NCI-H2196 treated with DMSO at 0.1 percent for 48 hours (cell line): ENCODE results near the gene GNAL.
"Not testable (repeated sequence)": the region's sequence is repeated elsewhere in the genome, so short reads cannot be mapped to it uniquely, and the experiment has no call there.

Source experiments
- DNase-seq: peaks from one replicate; lab custom pipeline; 2025; ENCODE audit not compliant: unreplicated experiment; lab: John Stamatoyannopoulos, UW

The GNAL gene

DNA sequence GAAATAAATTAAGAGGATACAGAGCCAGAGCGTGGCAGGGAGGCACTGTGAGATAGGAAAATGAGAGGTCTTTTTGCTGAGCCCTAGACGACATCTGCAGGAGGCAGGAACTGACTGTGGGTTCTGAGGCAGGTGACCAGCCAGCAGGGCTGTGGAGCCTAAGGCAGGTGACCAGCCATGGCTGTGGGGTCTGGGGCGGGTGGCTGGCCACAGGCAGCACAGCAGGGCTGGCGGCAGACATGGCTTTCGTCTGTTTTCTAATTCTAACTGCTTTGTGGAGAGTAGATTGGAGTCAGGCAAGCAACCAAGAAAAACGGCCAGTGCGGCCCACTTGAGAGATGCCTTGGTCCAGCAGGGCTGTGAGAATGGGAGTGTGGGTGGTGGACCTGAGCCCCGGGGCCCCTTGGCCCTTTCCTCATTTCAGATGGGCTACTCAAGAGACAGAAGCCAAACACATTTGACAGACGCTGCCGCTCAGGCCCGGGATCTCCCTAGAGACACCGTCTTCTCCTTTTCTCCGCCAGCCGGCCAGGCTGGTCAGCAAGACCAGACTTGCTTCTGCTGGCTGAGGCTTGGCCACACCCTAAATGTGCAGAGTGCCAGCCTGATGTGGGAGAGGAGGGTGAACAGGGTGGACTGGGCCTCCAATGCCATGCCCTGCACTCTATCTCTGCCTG, 19.7 kb upstream of the GNAL start:
- DNase-seq = peak; percentile 4

DNA sequence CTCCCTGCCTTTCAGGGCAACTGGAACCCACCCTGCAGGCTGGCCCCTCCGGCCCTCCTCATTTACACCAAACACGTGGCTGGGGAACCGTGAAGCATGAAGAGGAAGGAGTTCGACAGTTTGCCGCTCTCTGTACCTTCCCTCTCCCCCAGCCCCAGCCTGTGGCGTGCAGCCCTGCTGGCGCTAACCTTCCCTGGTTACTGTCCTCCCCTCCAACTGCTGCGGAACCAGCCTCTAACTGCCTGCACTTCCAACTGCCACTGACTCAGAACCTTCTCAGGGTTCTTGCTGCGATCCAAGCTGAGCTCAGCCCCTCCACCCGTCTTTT, 19.2 kb upstream of the GNAL start:
- no peak for DNase-seq

DNA sequence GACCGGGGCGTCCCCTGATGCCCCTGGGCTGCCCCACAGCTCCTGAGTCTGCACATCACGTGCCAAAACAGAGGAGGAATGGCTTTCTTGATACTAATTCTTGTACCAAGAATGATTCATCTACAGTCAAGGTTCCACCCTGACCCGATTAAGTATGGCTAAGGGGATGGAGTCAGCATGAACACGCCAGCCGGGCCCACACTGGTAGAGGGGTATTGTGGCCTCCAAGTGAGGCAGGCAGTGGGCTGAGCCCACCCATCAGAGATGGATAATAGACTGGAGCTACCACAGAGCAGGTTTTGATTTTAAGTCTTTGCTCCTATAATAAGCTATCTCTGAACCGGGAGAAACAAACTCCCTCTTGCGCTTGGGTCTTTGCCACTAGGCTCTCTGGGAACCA, 17.9 kb upstream of the GNAL start:
- DNase-seq = no peak

DNA sequence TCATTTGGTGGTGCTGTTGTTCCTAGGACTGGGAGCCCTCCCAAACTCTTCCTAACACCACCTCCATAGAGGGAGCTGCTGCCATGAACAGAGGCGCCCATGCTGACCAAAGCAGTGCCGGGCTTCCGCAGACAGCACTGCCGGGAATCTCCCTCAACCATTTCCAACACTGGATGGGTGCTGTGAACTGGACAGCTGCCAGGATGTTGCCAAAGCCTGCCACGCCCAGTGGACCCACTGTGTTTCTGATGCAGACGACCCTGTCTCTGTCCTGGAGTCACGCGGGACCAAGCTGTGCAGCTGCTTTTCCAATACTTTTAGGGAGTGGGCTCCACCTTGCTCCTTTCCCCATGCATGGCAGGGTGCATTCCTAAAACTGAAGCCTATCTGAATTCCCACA, 16.9 kb upstream of the GNAL start:
- DNase-seq = no peak

DNA sequence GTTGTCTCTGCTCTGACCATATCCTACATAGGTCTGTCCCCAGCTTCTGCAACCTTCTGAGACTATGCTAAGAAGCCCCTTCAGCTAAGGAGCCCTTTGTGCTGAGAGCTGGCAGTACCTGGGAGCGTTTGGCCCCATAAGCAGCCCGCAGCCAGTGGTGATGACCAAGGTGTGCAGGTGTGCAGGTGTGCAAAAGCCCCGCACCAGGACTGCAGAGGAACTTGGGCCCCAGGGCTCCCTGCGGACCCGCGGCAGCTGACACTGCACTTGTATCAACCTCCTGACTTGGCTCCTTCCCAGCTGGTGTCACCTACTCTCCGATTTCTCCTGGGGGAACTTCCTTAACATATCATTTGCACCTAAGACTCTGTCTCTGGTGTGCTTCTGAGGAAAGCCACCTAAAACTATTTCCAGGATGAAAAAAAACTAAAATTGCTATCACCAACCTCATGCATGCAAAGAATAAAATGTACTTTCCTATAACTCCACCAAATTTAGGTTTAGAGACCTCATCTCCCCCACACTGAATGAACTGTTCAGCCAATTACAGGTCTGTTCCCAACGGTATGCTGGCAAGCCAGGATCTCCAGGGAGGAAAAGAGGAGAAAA, 16.1 kb upstream of the GNAL start:
- no peak for DNase-seq

DNA sequence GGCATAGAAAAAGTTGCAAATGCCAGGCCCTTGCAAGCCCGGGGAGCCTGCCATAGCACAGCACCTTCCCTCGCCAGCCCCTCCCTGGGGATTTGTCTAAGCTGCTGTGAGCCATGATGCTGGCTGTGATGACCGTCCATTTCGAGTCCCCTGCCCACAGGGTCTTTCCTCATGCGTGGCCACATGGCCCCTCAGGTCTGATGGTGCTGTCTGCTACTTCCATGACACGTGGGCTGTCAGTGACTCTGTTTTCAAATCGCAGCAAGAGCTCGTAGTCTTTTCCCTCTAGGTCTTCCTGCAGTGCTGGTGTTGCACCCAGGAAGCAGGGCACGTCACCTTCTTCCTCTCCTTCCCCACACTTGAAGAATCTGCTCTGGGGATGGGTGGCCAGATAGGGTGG, 15.5 kb upstream of the GNAL start:
- no peak for DNase-seq

DNA sequence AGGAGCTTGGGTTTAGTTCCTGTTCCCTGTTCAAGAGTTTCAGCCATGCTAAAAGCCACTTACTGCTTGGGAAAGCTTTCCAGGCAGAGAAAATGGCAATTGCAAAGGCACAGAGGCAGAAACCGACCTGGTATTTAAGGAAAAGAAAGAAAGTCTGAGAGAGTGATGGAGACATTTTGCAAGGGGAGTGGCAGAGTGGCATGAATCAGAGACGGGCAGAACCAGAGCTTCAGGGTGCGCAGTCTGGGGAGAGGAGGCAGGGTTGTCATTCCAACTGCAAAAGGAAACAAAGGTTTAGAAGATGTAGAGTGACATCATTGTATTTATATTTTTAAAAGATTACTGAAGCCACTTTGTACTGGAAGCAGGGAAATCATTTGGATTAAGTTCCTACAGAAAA, 14.9 kb upstream of the GNAL start:
- no peak for DNase-seq

DNA sequence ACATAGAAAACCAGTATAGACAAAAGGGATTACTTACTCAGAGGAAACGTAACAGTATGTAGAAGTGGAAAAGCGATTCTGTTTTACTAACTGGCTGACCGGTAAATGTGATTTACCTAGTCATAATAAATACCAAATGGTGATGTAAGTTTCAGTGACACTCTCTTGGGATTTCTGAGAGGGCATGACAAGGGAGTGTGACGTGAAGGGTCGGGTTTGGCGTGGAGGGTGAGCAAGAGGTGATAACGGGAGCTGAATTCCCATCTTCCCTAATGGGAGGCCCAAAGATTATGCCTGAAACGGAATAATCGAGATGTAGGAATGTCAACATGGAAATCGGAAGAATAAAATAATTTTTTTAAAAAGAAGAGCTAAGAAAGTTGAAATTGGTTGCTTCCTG, 12.7 kb upstream of the GNAL start:
- no peak for DNase-seq

DNA sequence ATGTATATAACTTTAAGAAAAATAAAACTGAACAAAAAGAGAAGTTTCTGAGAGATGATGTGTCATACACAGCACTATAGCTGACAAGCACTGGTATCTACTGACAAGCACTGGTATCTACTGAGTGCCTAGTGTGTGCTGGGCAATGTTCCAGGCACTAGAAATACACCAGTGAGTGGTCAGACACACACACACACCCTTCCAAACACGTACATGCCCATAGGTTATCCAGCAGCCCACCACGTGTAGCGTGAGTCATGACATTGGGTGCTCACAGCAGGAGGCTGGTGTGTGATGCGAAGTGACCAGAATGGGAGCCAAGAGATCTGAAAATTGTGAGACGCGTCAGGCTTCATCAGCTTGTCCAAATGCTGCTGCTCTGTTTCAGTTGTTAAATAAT, 12.2 kb upstream of the GNAL start:
- DNase-seq = no peak

DNA sequence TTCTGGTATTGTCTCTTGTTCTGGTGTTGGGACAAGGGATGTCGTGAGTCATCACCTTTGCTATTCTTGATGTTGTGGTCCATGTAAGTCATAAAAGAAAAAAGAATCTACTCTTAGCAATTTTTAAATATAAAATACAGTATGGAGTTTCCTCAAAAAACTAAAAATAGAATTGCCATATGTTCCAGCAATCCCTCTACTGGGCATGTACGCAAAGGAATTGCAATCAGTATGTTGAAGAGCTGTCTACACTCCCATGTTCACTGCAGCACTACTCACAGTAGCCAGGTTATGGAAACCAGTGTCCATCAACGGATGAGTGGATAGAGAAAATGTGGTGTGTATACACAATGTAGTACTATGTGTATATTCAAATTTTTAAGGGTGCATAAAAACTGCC, 10.9 kb upstream of the GNAL start:
- DNase-seq = no peak

DNA sequence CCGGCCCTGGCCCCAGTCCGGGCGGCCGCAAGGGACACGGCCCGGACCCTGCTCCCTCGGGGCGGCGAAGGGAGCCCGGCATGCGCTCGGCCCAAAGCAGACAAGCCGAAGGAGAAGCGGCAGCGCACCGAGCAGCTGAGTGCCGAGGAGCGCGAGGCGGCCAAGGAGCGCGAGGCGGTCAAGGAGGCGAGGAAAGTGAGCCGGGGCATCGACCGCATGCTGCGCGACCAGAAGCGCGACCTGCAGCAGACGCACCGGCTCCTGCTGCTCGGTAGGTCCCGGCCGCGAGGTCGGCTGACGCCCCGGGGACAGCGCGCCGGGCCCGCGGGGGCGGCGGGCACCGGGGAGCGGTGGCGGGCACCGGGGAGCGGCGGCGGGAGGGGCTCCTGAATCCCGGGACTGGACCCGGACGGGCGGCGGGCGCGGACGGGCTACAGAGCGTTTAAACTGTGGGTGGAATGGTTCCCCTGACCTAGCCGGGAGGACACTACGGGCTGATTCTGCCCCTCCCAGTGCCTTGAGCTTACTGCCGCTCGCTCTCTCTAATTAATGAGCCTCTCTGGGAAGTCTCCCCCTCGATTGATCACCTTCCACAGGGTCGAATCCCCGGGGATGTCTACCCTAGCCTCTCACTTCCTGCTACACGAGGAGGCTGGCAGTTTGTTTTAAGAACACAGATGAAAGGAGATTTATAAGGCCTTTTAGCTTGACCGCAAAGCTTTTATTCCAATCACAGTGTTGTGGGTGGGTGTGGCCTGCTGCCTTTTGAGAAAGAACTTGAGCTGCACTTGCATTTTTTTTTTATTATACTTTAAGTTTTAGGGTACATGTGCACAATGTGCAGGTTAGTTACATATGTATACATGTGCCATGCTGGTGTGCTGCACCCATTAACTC, 853 bp downstream of the GNAL start:
- peak; percentile 15 for DNase-seq

DNA sequence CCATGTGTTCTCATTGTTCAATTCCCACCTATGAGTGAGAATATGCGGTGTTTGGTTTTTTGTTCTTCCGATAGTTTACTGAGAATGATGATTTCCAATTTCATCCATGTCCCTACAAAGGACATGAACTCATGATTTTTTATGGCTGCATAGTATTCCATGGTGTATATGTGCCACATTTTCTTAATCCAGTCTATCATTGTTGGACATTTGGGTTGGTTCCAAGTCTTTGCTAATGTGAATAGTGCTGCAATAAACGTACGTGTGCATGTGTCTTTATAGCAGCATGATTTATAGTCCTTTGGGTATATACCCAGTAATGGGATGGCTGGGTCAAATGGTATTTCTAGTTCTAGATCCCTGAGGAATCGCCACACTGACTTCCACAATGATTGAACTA, 1.6 kb downstream of the GNAL start:
- not testable (repeated sequence) for DNase-seq

DNA sequence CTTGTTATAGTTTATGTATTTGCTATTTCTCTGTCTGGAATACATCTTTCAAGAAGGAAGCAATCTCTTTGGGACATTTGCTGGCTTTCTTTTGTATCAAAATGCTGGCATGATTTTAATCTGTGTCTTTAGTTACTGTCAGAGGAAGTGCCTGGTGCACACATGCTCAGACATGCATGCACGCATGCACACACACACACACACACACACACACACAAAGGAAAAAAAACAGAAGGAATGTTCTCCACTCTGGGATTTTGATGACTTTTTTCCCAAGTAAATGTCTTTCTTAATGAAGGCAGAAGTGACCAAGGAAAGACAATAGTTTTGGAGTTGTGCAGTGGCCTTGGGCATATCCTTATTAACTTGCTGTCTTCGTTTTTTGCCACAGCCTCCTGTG, 6.7 kb downstream of the GNAL start:
- no peak for DNase-seq

DNA sequence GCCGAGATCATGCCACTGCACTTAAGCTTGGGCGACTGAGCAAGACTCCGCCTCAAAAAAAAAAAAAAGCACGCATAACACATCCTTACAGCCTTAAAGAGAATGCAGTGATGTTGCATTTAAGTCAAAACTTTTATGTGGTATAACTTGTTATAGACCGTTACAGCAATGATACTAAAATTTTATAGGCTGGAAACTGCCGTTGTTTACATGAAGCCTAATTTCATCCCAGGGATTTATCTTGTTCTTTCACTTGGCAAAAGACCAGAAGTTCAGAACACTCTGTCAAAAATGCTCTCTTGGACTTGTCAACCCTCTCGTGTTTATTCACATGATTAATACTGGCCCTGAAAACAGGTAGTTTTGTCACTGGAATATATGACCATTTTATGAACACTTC, 7.4 kb downstream of the GNAL start:
- DNase-seq = no peak

DNA sequence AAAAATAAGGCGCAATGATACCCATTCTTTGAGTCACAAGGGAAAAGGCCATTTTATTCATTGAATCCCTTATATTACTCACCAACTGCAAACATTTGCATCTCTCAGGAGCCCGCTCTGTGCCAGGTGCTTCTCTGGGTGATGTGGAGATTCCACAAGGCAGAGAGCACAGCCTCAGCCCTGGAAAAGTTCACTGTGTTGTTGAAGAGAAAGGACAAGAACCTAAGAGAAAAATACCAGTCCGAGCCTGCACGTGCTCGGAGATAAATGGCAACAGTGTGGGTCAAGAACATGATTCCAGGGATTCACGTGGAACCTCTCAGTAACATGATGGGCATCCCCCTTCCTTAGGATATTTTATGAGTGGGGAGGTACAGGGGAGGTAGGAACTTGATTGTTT, 11.8 kb downstream of the GNAL start:
- DNase-seq = no peak

DNA sequence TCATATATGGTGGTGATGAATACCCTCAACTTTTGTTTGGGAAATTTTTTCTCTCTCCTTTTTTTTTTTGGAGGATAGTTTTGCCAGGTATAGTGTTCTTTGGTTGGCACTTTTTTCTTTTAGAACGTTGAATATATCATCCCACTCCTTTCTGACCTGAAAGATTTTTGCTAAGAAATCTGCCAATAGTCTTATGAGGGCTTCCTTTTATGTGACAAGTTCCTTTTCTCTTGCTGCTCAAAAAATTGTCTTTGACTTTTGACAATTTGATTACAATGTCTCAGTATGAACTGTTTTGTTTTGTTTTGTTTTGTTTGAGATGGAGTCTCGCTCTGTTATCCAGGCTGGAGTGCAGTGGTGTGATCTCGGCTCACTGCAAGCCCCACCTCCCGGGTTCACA, 21.5 kb downstream of the GNAL start:
- DNase-seq = no peak

DNA sequence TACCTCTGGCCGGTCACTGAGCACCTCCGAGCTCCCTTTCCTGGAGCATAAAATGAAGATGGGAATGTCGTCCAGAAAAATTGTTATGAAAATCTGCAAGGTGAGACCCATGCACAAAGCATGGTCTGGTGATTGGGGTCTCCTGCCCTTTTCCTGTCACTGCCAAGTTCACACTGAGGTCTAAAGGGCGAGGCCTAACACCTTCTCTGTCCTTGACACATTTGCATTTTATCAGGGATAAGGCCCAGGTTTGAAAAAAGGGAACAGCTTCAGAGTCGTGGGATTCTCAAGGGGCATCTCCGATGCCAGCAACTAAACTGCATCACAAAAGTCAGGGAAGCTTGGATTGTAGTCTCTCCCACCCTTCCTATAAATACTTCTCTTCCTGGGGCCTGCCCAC, 24.7 kb downstream of the GNAL start:
- DNase-seq = no peak

DNA sequence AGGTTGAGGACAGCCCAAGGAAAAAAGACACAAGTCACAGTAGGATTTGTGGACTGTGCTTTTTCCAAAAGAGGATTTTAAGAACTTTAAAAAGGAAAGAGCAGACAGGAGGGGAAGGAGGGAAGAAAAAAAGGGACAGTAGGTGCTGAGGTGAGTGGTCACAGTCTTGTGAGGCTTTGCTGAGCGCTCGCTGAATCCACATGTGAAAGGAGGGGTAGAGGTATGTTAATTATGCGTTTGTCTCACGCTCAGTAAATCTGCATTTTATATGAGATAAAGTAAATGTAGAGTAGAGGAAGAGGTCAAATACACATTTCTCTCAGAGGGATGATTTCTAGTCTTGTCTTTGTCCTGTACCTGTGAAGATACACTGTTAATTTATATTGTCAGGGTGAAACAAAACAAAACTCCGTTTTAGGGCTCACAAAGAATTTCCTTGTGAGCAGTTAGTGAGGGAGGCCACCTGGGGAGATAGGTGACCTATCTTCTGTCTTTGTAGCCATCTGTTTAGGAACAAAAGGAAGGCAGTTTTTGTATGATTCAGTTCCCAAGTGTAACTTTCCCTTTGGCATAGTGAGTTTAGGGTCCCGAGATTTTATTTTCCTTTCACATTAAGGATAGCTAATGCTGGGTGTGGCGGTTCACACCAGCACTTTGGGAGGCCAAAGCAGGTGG, 25.3 kb downstream of the GNAL start:
- DNase-seq = no peak

DNA sequence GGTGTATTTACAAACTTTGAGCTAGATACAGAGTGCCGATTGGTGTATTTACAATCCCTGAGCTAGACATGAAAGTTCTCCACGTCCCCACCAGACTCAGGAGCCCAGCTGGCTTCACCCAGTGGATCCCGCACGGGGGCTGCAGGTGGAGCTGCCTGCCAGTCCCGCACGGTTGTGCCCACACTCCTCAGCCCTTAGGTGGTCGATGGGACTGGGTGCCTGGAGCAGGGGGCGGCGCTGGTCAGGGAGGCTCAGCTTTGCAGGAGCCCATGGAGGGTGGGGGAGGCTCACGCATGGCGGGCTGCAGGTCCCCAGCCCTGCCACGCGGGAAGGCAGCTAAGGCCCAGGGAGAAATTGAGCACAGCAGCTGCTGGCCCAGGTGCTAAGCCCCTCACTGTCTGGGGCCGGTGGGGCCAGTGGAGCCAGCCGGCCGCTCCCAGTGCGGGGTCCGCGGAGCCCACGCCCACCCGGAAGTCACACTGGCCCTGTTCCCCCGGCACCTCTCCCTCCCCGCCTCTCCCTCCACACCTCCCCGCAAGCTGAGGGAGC, 27.8 kb downstream of the GNAL start:
- DNase-seq = not testable (repeated sequence)

DNA sequence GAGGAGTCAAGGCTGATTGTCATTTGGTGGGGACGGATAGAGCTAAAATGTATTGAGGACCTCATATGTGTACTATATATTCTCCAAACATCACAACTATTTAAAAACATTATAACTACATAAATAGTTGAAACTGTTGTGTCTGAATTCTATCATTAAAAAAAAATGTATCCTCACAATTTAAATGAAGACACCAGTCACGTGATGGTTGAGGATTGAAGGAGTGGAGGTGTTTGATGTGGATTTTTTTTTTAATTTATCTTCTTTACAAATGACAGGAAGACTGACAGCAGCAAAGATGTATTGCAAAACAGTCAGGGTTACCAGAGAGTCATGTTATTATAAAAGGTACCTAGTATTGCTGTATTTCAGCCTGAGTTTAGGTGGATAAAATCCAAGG, 30.0 kb downstream of the GNAL start:
- DNase-seq = no peak

DNA sequence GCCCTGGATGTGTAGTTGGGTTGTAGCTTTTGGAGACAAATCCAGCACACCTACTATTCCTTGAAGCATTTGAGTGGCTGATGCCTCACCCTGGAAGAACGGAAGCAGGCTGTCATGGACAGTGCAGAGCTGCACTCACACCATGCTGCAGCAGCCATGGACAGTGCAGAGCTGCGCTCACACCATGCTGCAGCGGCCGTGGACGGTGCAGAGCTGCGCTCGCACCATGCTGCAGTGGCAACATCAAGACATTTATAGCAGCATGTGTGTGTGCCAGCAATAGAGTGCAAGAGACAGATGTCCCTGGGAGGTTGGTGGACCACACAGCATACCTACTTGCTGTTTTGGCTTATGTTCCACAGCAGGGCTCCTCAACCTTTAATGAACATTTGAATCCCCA, 30.6 kb downstream of the GNAL start:
- DNase-seq = no peak

DNA sequence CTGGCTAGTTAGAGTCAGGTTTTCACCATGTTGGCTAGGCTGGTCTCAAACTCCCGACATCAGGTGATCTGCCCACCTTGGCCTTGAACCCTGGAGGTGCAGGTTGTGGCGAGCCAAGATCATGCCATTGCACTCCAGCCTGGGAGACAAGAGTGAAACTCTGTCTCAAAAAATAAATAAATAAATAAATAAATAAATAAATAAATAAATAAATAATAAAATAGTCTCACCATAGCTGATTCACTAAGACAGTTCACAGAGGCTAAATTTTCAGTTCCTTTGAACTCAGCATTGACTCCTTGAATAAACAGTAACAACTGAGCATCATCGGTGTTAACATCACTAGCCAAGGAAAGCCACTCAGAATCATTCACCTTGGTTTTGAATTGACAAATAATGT, 32.7 kb downstream of the GNAL start:
- no peak for DNase-seq
